Fibroblast of skin of left quadriceps (primary cell): ENCODE measurements around the gene MEGF11.

ENCODE experiments used
- DNase-seq, 2 experiments: peaks; one replicate each; pipeline ENCODE4 v3.0.0-alpha.2; 2013; ENCODE audit warnings: low read depth in 2 of 2

The MEGF11 gene

DNA sequence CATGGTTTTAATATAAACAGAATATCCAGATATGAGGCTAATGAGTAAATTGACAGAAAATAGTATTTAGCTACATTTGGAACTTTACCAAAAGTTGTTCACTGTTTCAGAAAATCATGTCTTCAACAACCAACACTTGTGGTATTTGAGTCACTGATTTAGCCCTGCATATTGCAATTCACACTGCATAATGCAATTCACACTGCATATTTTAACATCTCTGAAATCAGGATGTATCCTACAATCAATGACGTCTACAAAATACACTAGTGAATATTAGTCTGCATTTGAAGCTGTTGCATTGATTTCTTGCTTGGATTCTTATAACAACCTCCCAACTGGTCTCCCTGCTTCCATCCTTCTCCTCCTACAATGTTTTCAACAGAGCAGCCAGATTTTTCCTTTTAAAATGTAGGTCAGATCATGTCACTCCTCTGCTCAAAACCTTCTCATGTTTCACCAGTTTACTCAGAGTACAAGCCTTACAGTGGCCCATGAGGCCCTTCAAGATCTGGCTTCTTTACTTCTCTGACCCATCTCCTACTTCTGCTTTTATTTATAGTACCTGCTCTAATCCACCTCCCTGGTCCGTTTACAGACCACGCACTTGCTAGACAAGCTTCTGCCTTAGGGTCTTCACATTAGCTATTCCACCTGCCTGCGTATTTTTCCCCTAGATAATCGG is 395.7 kb downstream of the MEGF11 start:
- no peak for DNase-seq

DNA sequence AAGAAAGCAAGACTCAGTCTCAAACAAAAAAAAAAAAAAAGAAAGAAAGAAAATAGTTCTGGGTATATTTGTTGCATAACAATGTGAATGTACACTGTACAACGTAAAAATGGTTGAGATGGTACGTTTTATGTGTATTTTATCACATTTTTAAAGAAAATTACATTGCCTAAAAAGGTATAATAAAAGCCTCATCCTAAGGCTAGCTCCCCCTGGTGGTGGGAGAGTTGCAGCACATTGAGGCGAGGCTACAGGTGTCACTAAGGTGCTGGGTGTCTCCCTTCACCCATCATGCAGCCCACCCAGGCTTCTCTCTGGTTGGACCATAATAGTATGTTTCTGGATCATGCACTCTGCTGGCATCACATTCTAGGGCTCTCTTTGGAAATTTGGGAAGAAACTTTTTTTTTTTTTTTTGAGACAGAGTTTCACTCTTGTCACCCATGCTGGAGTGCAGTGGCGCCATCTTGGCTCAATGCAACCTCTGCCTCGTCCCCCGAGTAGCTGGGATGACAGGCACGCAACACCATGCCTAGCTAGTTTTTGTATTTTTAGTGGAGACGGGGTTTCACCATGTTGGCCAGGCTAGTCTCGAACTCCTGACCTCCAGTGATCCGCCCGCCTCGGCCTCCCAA is 396.6 kb downstream of the MEGF11 start:
- DNase-seq, result no peak

GRCh38 chr15:65851981-65852380 is 401.6 kb downstream of the MEGF11 start:
- DNase-seq, result no peak

- no peak for DNase-seq
These were observed 405.6 kb downstream of the MEGF11 start for GRCh38 chr15:65847989-65848388.

DNA sequence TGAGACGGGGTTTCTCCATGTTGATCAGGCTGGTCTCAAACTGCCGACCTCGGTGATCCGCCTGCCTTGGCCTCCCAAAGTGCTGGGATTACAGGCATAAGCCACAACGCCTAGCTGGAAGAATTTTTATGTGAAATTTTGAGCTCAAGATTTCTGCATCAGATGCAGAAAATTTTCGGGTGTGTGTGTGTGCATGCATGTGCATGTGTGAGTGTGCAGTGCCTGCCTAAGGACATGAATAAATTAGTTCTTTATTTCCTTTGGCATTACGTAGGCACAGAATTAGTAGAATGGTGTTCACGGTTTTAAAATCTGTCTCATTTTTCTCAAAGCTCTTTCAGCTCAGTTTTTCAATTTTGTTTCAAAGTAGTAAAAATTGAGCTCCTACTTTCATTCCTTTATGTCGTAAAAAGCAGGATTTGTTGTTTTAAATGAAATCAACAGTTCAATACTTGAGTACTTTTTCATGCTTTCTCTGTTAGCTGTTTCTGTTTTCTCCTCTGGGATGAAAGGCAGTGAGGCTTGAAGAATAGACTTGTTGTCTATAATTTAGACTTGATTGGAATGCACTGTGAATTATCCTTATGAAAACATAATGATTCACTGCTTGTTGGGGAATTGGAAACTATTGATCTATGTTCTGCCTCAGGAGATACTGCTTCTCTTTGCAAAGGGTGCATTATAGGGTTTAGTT is 407.6 kb downstream of the MEGF11 start:
- DNase-seq, result no peak
